Ovary (tissue), 1 donor: Measurements from ENCODE around the gene XPO5.

Source experiments
- EP300 ChIP-seq: sonication (generic); formaldehyde crosslinking; IDR thresholded peaks from one replicate; pipeline ENCODE4 v1.6.1; 2017; ENCODE audit warnings: antibody characterized with exemption
- POLR2A ChIP-seq: fragments of 450-650 bp; IDR thresholded peaks from one replicate; pipeline ENCODE4 v1.6.1; 2017; ENCODE audit warnings: antibody characterized with exemption, mild to moderate bottlenecking, moderate library complexity

- no peak for TF ChIP-seq EP300
- no peak for TF ChIP-seq POLR2A
Observed at GRCh38 chr6:43497129-43497396, 78.8 kb downstream of the XPO5 start.
